Esophagus muscularis mucosa (tissue), 3 donors: ENCODE measurements around the gene CTNNA2.

ENCODE experiments used
- EP300 ChIP-seq: sonication (generic); formaldehyde crosslinking; IDR thresholded peaks from one replicate; pipeline ENCODE4 v1.6.1; 2017; ENCODE audit warnings: antibody characterized with exemption
- TF ChIP-seq, protein P1 (sequence below), 3 experiments: fragments of 200-600 bp in 2 of 3; fragments of 450-650 bp in 1 of 3; sonication (generic) in 2 of 3; IDR thresholded peaks; one replicate each; pipeline ENCODE4 v1.5.1; 2017 to 2019; ENCODE audit warnings: antibody characterized with exemption in 3 of 3, mild to moderate bottlenecking in 2 of 3, moderate library complexity in 1 of 3

DNA sequence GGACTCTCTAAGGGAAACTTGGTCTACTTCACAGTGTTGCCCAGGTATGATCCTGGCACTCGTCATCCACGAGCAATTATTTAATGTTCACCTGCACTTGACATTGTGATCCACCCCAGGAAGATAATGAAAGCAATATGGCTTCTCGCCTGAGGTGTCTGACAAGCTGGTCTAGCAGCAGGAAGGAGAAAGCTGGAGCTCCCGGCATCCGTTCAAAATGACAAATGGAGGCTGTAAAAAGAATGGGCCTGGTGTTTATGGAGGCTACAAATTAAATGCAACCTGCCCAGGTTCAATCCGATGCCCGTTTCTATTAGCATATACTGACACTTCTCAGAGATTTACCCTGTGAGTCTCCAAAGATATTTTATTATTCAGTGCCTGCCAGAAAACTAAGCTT, 317.6 kb downstream of the CTNNA2 start:
- TF ChIP-seq, protein P1, sequence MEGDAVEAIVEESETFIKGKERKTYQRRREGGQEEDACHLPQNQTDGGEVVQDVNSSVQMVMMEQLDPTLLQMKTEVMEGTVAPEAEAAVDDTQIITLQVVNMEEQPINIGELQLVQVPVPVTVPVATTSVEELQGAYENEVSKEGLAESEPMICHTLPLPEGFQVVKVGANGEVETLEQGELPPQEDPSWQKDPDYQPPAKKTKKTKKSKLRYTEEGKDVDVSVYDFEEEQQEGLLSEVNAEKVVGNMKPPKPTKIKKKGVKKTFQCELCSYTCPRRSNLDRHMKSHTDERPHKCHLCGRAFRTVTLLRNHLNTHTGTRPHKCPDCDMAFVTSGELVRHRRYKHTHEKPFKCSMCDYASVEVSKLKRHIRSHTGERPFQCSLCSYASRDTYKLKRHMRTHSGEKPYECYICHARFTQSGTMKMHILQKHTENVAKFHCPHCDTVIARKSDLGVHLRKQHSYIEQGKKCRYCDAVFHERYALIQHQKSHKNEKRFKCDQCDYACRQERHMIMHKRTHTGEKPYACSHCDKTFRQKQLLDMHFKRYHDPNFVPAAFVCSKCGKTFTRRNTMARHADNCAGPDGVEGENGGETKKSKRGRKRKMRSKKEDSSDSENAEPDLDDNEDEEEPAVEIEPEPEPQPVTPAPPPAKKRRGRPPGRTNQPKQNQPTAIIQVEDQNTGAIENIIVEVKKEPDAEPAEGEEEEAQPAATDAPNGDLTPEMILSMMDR (IDR thresholded peaks at IDR 0.05), result no peak
- TF ChIP-seq EP300, result no peak
